Esophagus squamous epithelium (tissue), 4 donors: Measurements from ENCODE around the gene ATP6V0D1.

ENCODE experiments used
- CTCF ChIP-seq, 6 experiments: fragments of 450-650 bp in 4 of 6; fragments of 200-600 bp in 2 of 6; sonication (generic) in 2 of 6; IDR thresholded peaks; one replicate each; pipeline ENCODE4 v1.5.1; 2016 to 2019; ENCODE audit warnings: antibody characterized with exemption in 6 of 6, mild to moderate bottlenecking in 4 of 6, moderate library complexity in 4 of 6
- POLR2A ChIP-seq, 4 donors: fragments of 450-650 bp; IDR thresholded peaks; one replicate each; pipeline ENCODE4 v1.6.1; 2017; ENCODE audit warnings: antibody characterized with exemption in 4 of 4, mild to moderate bottlenecking in 4 of 4, moderate library complexity in 3 of 4

GRCh38 chr16:67441271-67441753, 39.6 kb downstream of the ATP6V0D1 start:
- TF ChIP-seq CTCF (IDR thresholded peaks at IDR 0.05), result no peak
- TF ChIP-seq POLR2A (IDR thresholded peaks at IDR 0.05), result no peak
